ENCODE results near the gene INPP4B. TPM values are rescaled to one million over a fixed set of nuclear protein-coding genes. Genes with fewer than 3 reads are reported as not detected.

INPP4B gene
- total RNA-seq, 1 donor from 2014 or later = 12.0 TPM

- DNase-seq (ENCODE audit: low read depth) = no peak
- no peak overlapping the region for H3K4me3 ChIP-seq (ENCODE audit: low read depth, low read length)
- no peak for TF ChIP-seq CTCF (conservative IDR thresholded peaks at IDR 0.05; ENCODE audit: low read depth, low read length)
These were observed 749.1 kb downstream of the INPP4B start for GRCh38 chr4:142097015-142097414.

- no peak for TF ChIP-seq CTCF (conservative IDR thresholded peaks at IDR 0.05; ENCODE audit: low read depth, low read length)
- peak; percentile 86 for DNase-seq (ENCODE audit: low read depth)
These were observed 750.1 kb downstream of the INPP4B start for GRCh38 chr4:142095886-142096605.

GRCh38 chr4:142092941-142093340, 753.2 kb downstream of the INPP4B start:
- no peak for TF ChIP-seq CTCF (conservative IDR thresholded peaks at IDR 0.05; ENCODE audit: low read depth, low read length)
- no peak for DNase-seq (ENCODE audit: low read depth)
- no peak overlapping the region for H3K4me3 ChIP-seq (ENCODE audit: low read depth, low read length)

More at GRCh38 chr4:142095886-142096605, 750.1 kb downstream of the INPP4B start:
- H3K4me3 ChIP-seq (ENCODE audit: low read depth, low read length) = no peak overlapping the region

- DNase-seq (ENCODE audit: low read depth) = peak; percentile 99
- no peak overlapping the region for H3K4me3 ChIP-seq (ENCODE audit: low read depth, low read length)
- TF ChIP-seq CTCF (conservative IDR thresholded peaks at IDR 0.05; ENCODE audit: low read depth, low read length) = no peak
These were observed 754.4 kb downstream of the INPP4B start for GRCh38 chr4:142091691-142092182.

- no peak for TF ChIP-seq CTCF (conservative IDR thresholded peaks at IDR 0.05; ENCODE audit: low read depth, low read length)
- peak; percentile 93 for DNase-seq (ENCODE audit: low read depth)
- no peak overlapping the region for H3K4me3 ChIP-seq (ENCODE audit: low read depth, low read length)
These were observed 755.0 kb downstream of the INPP4B start for GRCh38 chr4:142091085-142091513.

- no peak for DNase-seq (ENCODE audit: low read depth)
- H3K4me3 ChIP-seq (ENCODE audit: low read depth, low read length) = no peak overlapping the region
- TF ChIP-seq CTCF (conservative IDR thresholded peaks at IDR 0.05; ENCODE audit: low read depth, low read length) = no peak
These were observed 757.2 kb downstream of the INPP4B start for GRCh38 chr4:142088906-142089305.

All from epithelial cell of proximal tubule (primary cell).